ENCODE measurements around the gene PRND. TPM values are rescaled to one million over a fixed set of nuclear protein-coding genes. Genes with fewer than 3 reads are reported as not detected.

The PRND gene
- total and polyA plus RNA-seq, 2 of the 13 experiments (the other 11 are each of a cell fraction or from before 2014, with no cell fraction given): not detected

DNA sequence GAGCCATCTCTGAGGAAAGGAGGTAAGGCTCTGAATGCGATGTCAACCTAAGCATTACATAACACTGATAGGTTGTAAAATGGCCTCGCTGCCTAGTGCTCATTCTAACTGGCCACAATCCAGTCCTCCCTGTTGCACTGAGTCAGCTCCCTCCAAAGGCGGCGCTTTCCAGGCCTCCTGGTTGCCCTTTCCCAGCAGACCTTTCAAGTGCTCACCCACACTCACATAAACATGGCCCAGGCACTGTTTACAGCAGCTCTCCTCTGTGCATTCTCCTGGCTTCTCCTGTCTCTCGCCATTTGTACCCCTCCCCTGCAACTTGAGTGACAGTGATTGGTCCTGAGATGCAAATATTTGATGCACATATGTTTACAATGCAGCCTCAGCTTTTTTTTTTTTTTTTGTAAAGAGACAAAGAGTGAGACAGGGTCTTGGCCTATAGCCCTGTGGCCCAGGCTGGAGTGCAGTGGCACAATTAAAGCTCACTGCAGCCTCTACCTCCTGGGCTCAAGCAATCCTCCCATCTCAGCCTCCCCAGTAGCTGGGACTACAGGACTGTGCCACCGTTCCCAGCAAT lies 36.8 kb upstream of the PRND start (continued):
- TF ChIP-seq, protein P1, sequence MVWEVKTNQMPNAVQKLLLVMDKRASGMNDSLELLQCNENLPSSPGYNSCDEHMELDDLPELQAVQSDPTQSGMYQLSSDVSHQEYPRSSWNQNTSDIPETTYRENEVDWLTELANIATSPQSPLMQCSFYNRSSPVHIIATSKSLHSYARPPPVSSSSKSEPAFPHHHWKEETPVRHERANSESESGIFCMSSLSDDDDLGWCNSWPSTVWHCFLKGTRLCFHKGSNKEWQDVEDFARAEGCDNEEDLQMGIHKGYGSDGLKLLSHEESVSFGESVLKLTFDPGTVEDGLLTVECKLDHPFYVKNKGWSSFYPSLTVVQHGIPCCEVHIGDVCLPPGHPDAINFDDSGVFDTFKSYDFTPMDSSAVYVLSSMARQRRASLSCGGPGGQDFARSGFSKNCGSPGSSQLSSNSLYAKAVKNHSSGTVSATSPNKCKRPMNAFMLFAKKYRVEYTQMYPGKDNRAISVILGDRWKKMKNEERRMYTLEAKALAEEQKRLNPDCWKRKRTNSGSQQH (CRISPR knock-in tag; IDR thresholded peaks at IDR 0.05; ENCODE audit: low read depth): no peak
- 0 out of 2 replicates have a peak, but pooled peaks have one; percentile 19 for TF ChIP-seq HMG20B (CRISPR knock-in tag; conservative IDR thresholded peaks at IDR 0.05)
- no peak for TF ChIP-seq U2AF2 (IDR thresholded peaks at IDR 0.05; ENCODE audit: low read depth, low read length)
- TF ChIP-seq EEA1 (CRISPR knock-in tag; IDR thresholded peaks at IDR 0.05; ENCODE audit: borderline replicate concordance): no peak
- TF ChIP-seq, protein P2, sequence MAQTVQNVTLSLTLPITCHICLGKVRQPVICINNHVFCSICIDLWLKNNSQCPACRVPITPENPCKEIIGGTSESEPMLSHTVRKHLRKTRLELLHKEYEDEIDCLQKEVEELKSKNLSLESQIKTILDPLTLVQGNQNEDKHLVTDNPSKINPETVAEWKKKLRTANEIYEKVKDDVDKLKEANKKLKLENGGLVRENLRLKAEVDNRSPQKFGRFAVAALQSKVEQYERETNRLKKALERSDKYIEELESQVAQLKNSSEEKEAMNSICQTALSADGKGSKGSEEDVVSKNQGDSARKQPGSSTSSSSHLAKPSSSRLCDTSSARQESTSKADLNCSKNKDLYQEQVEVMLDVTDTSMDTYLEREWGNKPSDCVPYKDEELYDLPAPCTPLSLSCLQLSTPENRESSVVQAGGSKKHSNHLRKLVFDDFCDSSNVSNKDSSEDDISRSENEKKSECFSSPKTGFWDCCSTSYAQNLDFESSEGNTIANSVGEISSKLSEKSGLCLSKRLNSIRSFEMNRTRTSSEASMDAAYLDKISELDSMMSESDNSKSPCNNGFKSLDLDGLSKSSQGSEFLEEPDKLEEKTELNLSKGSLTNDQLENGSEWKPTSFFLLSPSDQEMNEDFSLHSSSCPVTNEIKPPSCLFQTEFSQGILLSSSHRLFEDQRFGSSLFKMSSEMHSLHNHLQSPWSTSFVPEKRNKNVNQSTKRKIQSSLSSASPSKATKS (CRISPR knock-in tag; IDR thresholded peaks at IDR 0.05): no peak
- TF ChIP-seq, protein P3, sequence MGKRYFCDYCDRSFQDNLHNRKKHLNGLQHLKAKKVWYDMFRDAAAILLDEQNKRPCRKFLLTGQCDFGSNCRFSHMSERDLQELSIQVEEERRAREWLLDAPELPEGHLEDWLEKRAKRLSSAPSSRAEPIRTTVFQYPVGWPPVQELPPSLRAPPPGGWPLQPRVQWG (CRISPR knock-in tag; IDR thresholded peaks at IDR 0.05; ENCODE audit: borderline replicate concordance, low read depth): no peak
- TF ChIP-seq SUZ12 (IDR thresholded peaks at IDR 0.05; ENCODE audit: low read depth, low read length): no peak
- TF ChIP-seq, protein P4, sequence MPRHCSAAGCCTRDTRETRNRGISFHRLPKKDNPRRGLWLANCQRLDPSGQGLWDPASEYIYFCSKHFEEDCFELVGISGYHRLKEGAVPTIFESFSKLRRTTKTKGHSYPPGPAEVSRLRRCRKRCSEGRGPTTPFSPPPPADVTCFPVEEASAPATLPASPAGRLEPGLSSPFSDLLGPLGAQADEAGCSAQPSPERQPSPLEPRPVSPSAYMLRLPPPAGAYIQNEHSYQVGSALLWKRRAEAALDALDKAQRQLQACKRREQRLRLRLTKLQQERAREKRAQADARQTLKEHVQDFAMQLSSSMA (CRISPR knock-in tag; IDR thresholded peaks at IDR 0.05): peak; percentile 62; the same call in 1 of the 2 replicates
- TF ChIP-seq, protein P5, sequence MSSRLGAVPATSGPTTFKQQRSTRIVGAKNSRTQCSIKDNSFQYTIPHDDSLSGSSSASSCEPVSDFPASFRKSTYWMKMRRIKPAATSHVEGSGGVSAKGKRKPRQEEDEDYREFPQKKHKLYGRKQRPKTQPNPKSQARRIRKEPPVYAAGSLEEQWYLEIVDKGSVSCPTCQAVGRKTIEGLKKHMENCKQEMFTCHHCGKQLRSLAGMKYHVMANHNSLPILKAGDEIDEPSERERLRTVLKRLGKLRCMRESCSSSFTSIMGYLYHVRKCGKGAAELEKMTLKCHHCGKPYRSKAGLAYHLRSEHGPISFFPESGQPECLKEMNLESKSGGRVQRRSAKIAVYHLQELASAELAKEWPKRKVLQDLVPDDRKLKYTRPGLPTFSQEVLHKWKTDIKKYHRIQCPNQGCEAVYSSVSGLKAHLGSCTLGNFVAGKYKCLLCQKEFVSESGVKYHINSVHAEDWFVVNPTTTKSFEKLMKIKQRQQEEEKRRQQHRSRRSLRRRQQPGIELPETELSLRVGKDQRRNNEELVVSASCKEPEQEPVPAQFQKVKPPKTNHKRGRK (CRISPR knock-in tag; IDR thresholded peaks at IDR 0.05): no peak
- TF ChIP-seq, protein P6, sequence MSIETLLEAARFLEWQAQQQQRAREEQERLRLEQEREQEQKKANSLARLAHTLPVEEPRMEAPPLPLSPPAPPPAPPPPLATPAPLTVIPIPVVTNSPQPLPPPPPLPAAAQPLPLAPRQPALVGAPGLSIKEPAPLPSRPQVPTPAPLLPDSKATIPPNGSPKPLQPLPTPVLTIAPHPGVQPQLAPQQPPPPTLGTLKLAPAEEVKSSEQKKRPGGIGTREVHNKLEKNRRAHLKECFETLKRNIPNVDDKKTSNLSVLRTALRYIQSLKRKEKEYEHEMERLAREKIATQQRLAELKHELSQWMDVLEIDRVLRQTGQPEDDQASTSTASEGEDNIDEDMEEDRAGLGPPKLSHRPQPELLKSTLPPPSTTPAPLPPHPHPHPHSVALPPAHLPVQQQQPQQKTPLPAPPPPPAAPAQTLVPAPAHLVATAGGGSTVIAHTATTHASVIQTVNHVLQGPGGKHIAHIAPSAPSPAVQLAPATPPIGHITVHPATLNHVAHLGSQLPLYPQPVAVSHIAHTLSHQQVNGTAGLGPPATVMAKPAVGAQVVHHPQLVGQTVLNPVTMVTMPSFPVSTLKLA (IDR thresholded peaks at IDR 0.05): no peak
- TF ChIP-seq ZFP62 (CRISPR knock-in tag; IDR thresholded peaks at IDR 0.05): no peak
- no peak for TF ChIP-seq ONECUT2 (CRISPR knock-in tag; IDR thresholded peaks at IDR 0.05)
- TF ChIP-seq ZNF432 (CRISPR knock-in tag; IDR thresholded peaks at IDR 0.05; ENCODE audit: borderline replicate concordance): no peak
- no peak for TF ChIP-seq GTF2F1 (IDR thresholded peaks at IDR 0.05; ENCODE audit: low read length)
- TF ChIP-seq ZNF20 (CRISPR knock-in tag; IDR thresholded peaks at IDR 0.05): no peak
- TF ChIP-seq ZBTB7B (CRISPR knock-in tag; IDR thresholded peaks at IDR 0.05): no peak; the same call in 1 of the 2 replicates
- TF ChIP-seq ZNF12 (CRISPR knock-in tag; IDR thresholded peaks at IDR 0.05): 0 out of 2 replicates have a peak, but pooled peaks have one; percentile 62
- TF ChIP-seq ZNF3 (CRISPR knock-in tag; IDR thresholded peaks at IDR 0.05): no peak
- no peak for TF ChIP-seq RBAK (CRISPR knock-in tag; IDR thresholded peaks at IDR 0.05)
- no peak for TF ChIP-seq SRF (IDR thresholded peaks at IDR 0.05; ENCODE audit: low read depth, low read length)
- no peak for TF ChIP-seq PHF20 (CRISPR knock-in tag; IDR thresholded peaks at IDR 0.05)

All from HepG2 (cell line).